ENCODE results near the gene NUMB.

DNA sequence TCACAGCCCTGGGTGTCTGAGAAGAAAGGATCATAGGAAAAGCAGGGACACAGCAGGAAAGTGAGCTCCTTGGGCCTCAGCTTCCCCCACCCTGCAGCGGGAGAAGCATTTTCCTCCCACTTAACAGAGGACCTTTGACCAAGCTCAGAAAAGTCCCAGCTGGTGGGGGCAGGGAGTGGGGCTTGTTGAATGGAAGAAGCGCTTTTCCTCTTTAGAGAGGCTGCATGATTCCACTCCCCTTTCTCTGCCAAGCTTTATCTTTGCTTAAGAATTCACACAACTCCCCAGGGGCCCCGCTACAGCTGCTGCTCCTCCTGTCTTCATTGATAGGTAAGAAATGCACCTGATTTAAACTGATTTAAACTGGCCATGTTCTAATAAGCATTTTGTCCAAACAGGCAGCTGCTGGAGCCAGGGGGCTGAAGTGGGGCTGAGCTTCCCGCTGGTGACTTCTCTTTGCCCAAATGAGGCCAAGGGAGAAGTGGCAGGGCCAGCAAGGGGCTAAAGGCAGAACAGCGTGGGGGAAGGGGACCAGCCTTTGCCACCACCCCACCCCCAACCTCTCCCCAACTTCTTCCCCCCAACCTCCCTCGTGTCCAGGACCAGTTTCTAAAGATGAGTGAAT is 222.7 kb downstream of the NUMB start:
- TF ChIP-seq, protein P1, sequence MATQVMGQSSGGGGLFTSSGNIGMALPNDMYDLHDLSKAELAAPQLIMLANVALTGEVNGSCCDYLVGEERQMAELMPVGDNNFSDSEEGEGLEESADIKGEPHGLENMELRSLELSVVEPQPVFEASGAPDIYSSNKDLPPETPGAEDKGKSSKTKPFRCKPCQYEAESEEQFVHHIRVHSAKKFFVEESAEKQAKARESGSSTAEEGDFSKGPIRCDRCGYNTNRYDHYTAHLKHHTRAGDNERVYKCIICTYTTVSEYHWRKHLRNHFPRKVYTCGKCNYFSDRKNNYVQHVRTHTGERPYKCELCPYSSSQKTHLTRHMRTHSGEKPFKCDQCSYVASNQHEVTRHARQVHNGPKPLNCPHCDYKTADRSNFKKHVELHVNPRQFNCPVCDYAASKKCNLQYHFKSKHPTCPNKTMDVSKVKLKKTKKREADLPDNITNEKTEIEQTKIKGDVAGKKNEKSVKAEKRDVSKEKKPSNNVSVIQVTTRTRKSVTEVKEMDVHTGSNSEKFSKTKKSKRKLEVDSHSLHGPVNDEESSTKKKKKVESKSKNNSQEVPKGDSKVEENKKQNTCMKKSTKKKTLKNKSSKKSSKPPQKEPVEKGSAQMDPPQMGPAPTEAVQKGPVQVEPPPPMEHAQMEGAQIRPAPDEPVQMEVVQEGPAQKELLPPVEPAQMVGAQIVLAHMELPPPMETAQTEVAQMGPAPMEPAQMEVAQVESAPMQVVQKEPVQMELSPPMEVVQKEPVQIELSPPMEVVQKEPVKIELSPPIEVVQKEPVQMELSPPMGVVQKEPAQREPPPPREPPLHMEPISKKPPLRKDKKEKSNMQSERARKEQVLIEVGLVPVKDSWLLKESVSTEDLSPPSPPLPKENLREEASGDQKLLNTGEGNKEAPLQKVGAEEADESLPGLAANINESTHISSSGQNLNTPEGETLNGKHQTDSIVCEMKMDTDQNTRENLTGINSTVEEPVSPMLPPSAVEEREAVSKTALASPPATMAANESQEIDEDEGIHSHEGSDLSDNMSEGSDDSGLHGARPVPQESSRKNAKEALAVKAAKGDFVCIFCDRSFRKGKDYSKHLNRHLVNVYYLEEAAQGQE (IDR thresholded peaks at IDR 0.05; ENCODE audit: insufficient read depth in 1 of 2, low read depth in 2 of 2, low read length in 2 of 2), result no peak
- no peak for TF ChIP-seq FOXP2 (optimal IDR thresholded peaks at IDR 0.05; ENCODE audit: borderline replicate concordance, extremely low read depth, extremely low read length, insufficient read depth)
- no peak for TF ChIP-seq TAF1 (IDR thresholded peaks at IDR 0.05; ENCODE audit: borderline replicate concordance, insufficient read depth, low read length)
- TF ChIP-seq POLR2AphosphoS5 (IDR thresholded peaks at IDR 0.05; ENCODE audit: low read depth, low read length), result no peak

Measured in PFSK-1 (cell line).